CD14-positive monocyte (primary cell): ENCODE results near the gene OSBPL8. TPM values are rescaled to one million over a fixed set of nuclear protein-coding genes. Genes with fewer than 3 reads are reported as not detected.

ENCODE experiments used
- DNase-seq, 3 donors: peaks; one replicate each; pipeline ENCODE4 v3.0.0-alpha.2; 2011 to 2022
- H2AFZ ChIP-seq: 2 replicates; pipeline ENCODE4 v1.6.0; 2012; ENCODE audit warnings: mild to moderate bottlenecking, low read depth, low read length, inconsistent platforms; ENCODE audit not compliant: insufficient read depth, poor library complexity, severe bottlenecking
- H3K27ac ChIP-seq, 2 donors: 1 replicate in 1 of 2; 2 replicates in 1 of 2; pipeline ENCODE4 v1.5.1; 2012 to 2013; ENCODE audit warnings: low read length in 2 of 2, control low read depth in 1 of 2, inconsistent platforms in 1 of 2, low read depth in 1 of 2, mild to moderate bottlenecking in 1 of 2
- H3K27me3 ChIP-seq, 2 donors: one replicate each; pipeline versions ENCODE4 v1.6.0 to v1.6.1; 2011 to 2013; ENCODE audit warnings: low read length in 2 of 2; ENCODE audit not compliant: control insufficient read depth in 2 of 2, insufficient read depth in 2 of 2
- H3K36me3 ChIP-seq, 2 donors: replicated peaks in 1 of 2; 1 replicate in 1 of 2; 2 replicates in 1 of 2; pipeline versions ENCODE4 v1.5.1 to v1.6.1; 2012 to 2013; ENCODE audit warnings: low read length in 2 of 2, control low read depth in 1 of 2, inconsistent platforms in 1 of 2, mild to moderate bottlenecking in 1 of 2; ENCODE audit not compliant: insufficient read depth in 2 of 2, control insufficient read depth in 1 of 2
- H3K4me1 ChIP-seq, 2 donors: 1 replicate in 1 of 2; 2 replicates in 1 of 2; pipeline versions ENCODE4 v1.5.1 to v1.6.1; 2012 to 2013; ENCODE audit warnings: low read length in 2 of 2, control low read depth in 1 of 2, inconsistent platforms in 1 of 2, mild to moderate bottlenecking in 1 of 2, moderate library complexity in 1 of 2; ENCODE audit not compliant: insufficient read depth in 2 of 2, control insufficient read depth in 1 of 2
- H3K4me2 ChIP-seq: replicated peaks from 2 replicates; pipeline ENCODE3; 2012; ENCODE audit warnings: low read length, moderate library complexity, mild to moderate bottlenecking; ENCODE audit not compliant: poor library complexity, severe bottlenecking; ENCODE audit errors: extremely low read depth
- H3K4me3 ChIP-seq, 3 experiments: fragments of 200-600 bp in 1 of 3; sonication (generic) in 1 of 3; replicated peaks in 1 of 3; 1 replicate in 2 of 3; 2 replicates in 1 of 3; pipeline ENCODE4 v1.5.1; 2011 to 2013; ENCODE audit warnings: low read length in 3 of 3, mild to moderate bottlenecking in 3 of 3, control low read depth in 2 of 3, low read depth in 2 of 3, inconsistent platforms in 1 of 3, moderate library complexity in 1 of 3
- H3K79me2 ChIP-seq: 2 replicates; pipeline ENCODE4 v1.6.0; 2012; ENCODE audit warnings: mild to moderate bottlenecking, control low read depth, inconsistent platforms, low read length, moderate library complexity; ENCODE audit not compliant: insufficient read depth
- H3K9ac ChIP-seq: 2 replicates; pipeline ENCODE4 v1.6.0; 2017; ENCODE audit warnings: low read length, mild to moderate bottlenecking; ENCODE audit not compliant: insufficient read depth, poor library complexity, severe bottlenecking
- H3K9me3 ChIP-seq, 2 donors: replicated peaks in 1 of 2; 1 replicate in 1 of 2; 2 replicates in 1 of 2; pipeline versions ENCODE4 v1.5.1 to v1.6.1; 2012 to 2013; ENCODE audit warnings: low read length in 2 of 2, control low read depth in 1 of 2; ENCODE audit not compliant: control insufficient read depth in 1 of 2, insufficient read depth in 1 of 2
- H4K20me1 ChIP-seq: 2 replicates; pipeline ENCODE4 v1.6.0; 2012; ENCODE audit warnings: mild to moderate bottlenecking, low read length, control low read depth, moderate library complexity; ENCODE audit not compliant: insufficient read depth
- H3K27ac Mint-ChIP-seq, 7 donors: one replicate each; pipeline ENCODE4 v1.8.0; 2020; ENCODE audit warnings: mild to moderate bottlenecking in 7 of 7, mixed read lengths in 7 of 7, moderate library complexity in 6 of 7, inconsistent platforms in 2 of 7
- H3K27me3 Mint-ChIP-seq, 3 donors: one replicate each; pipeline ENCODE4 v1.8.0; 2021 to 2022; ENCODE audit warnings: low read depth in 3 of 3, mild to moderate bottlenecking in 3 of 3, mixed read lengths in 3 of 3, moderate library complexity in 3 of 3, inconsistent platforms in 1 of 3
- H3K36me3 Mint-ChIP-seq, 2 donors: one replicate each; pipeline ENCODE4 v1.8.0; 2020; ENCODE audit warnings: mixed read lengths in 2 of 2, inconsistent platforms in 1 of 2, mild to moderate bottlenecking in 1 of 2
- H3K4me1 Mint-ChIP-seq: one replicate; pipeline ENCODE4 v1.8.0; 2020; ENCODE audit warnings: mild to moderate bottlenecking, mixed read lengths
- H3K4me3 Mint-ChIP-seq, 2 donors: one replicate each; pipeline ENCODE4 v1.8.0; 2020; ENCODE audit warnings: mild to moderate bottlenecking in 2 of 2, mixed read lengths in 2 of 2, moderate library complexity in 1 of 2
- H3K9me3 Mint-ChIP-seq, 7 donors: one replicate each; pipeline ENCODE4 v1.8.0; 2020 to 2022; ENCODE audit warnings: mixed read lengths in 7 of 7, mild to moderate bottlenecking in 6 of 7, moderate library complexity in 6 of 7, inconsistent platforms in 2 of 7
- CTCF ChIP-seq: fragments of 200-600 bp; IDR thresholded peaks from one replicate; pipeline ENCODE4 v1.8.0; 2022; ENCODE audit warnings: antibody characterized with exemption, mild to moderate bottlenecking
- WGBS: methylation state at CpG from one replicate; pipeline ENCODE4 v1.1.5; 2013; ENCODE audit warnings: missing lambda C conversion rate; ENCODE audit not compliant: insufficient coverage; 5-methylcytosine and 5-hydroxymethylcytosine counted together
- intact Hi-C, 2 donors: fragments of 100-400 bp; cut with micrococcal nuclease; formaldehyde crosslinking; loops; one replicate each; pipeline versions ENCODE4 v1.15.0 to v1.15.1; 2023
- polyA plus RNA-seq, 3 donors: library from polyadenylated mRNA; depleted of rRNA in 1 of 3; unstranded in 2 of 3; stranded (reverse) in 1 of 3; fragments of 300-500 nt in 2 of 3; fragments of >200 nt in 1 of 3; fragmentation: Illumina TruSeq in 2 of 3; gene quantifications; 1 replicate in 2 of 3; 2 replicates in 1 of 3; pipeline ENCODE4 v1.2.3, GENCODE V29; 2012 to 2021

Gene OSBPL8
- polyA plus RNA-seq, 3 donors: 25.3 to 167 (median 147) TPM

DNA sequence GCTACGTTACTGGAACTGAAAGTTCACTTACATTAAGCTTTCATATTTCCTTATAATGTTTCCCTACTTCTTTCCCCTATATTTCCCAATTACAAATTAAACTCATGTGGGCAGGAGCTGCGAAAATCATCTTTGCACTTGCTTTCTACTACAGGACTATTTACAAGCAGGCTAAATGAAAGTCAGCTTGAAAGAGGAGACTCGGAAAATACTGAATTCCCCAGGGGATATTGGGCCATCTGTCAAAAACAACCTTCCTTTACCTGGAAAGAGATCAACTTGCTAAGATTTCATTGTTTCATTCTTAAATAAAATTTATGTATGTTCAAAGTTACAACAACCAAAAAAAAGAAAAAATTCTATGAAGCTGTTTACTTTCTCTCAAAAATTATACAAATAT lies 118.6 kb downstream of the OSBPL8 start:
- no peak overlapping the region for H3K9ac ChIP-seq

GRCh38 chr12:76432733-76433132 lies 126.8 kb downstream of the OSBPL8 start:
- H3K9me3 Mint-ChIP-seq: peaks cover 9 to 25% (median 12%) of the 10 kb centered on the region in 7 donors
- TF ChIP-seq CTCF: no peak
- no peak overlapping the region for H3K4me3 Mint-ChIP-seq
- Histone ChIP-seq H4K20me1 (peaks cover 86% of the 10 kb centered on the region), H3K4me2 (no peak overlapping the region), H3K79me2 (peaks cover 73% of the 10 kb centered on the region), H3K4me3 (no peak overlapping the region), H3K4me1 (no peaks in the 10 kb centered on the region), H3K9ac (no peak overlapping the region), H3K9me3 (peaks cover 9 to 11% of the 10 kb centered on the region in 2 donors), H3K27me3 (no peaks in the 10 kb centered on the region), H2AFZ (no peak overlapping the region), H3K27ac (no peak overlapping the region), H3K36me3 (peaks cover 0 to 23% of the 10 kb centered on the region in 2 donors)
- intact Hi-C loops: no loop called here
- no peak overlapping the region for H3K27ac Mint-ChIP-seq
- no peaks in the 10 kb centered on the region for H3K4me1 Mint-ChIP-seq
- no peaks in the 10 kb centered on the region for H3K27me3 Mint-ChIP-seq
- no peak for DNase-seq
- peaks cover 16 to 55% of the 10 kb centered on the region in 2 donors for H3K36me3 Mint-ChIP-seq

More for the DNA sequence above, 118.6 kb downstream of the OSBPL8 start:
- Mint-ChIP-seq H3K4me3 (no peak overlapping the region), H3K36me3 (peaks cover 9 to 26% of the 10 kb centered on the region in 2 donors), H3K27ac (no peak overlapping the region), H3K4me1 (no peaks in the 10 kb centered on the region), H3K9me3 (peaks cover 0 to 3% (median 0%) of the 10 kb centered on the region in 7 donors), H3K27me3 (no peaks in the 10 kb centered on the region)
- H2AFZ ChIP-seq: no peak overlapping the region
- H3K4me1 ChIP-seq: no peaks in the 10 kb centered on the region
- peaks cover 0 to 7% of the 10 kb centered on the region in 2 donors for H3K36me3 ChIP-seq
- intact Hi-C loops: no loop called here
- DNase-seq: no peak
- H4K20me1 ChIP-seq: peaks cover 88% of the 10 kb centered on the region
- no peaks in the 10 kb centered on the region for H3K9me3 ChIP-seq
- H3K27ac ChIP-seq: no peak overlapping the region
- no peaks in the 10 kb centered on the region for H3K27me3 ChIP-seq
- H3K79me2 ChIP-seq: peaks cover 64% of the 10 kb centered on the region
- H3K4me3 ChIP-seq: no peak overlapping the region
- WGBS: no CpG with 5 or more reads among the region's 3 CpGs
- TF ChIP-seq CTCF: no peak
- H3K4me2 ChIP-seq: no peak overlapping the region
